Smooth muscle cell of the brain vasculature (primary cell): ENCODE measurements around the gene RO60.
A peak's percentile ranks its signal among the peaks of the same experiment; 100 is the strongest.

Source experiments
- DNase-seq: peaks from one replicate; pipeline ENCODE4 v3.0.0-alpha.2; 2012; ENCODE audit warnings: low read depth, low spot score

RO60 gene

GRCh38 chr1:193060938-193061337, 1.5 kb downstream of the RO60 start:
- no peak for DNase-seq

DNA sequence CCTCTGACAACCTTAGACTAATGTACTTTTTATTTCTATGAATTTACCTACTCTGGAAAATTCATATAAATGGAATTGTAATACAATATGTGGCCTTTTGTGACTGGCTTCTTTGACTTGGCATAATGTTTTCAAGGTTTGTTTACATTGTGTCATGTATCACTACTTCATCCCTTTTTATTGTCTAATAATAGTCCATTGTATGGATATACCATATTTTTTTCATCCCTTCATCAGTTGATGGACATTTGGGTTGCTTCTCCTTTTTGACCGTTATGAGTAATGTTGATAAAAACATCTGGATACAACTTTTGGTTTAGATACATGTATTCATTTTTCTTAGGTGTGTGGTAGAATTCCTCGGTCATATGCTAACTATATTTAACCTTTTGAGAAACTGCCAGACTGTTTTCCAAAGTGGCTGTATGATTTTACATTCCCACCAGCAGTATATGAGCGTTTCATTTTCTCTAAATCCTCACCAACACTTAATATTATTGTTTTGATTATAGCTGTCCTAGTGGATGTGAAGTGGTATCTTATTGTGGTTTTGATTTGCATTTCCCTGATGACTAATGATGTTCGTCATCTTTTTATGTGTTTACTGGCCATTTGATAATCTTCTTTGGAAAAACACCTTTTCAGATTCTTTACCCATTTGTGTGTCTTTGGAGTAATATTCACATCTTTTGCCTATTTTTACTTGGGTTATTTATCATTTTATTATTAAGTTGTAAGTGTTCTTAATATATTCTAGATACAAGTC, 3.5 kb downstream of the RO60 start:
- DNase-seq: no peak

GRCh38 chr1:193065954-193066353, 6.5 kb downstream of the RO60 start:
- DNase-seq: no peak

GRCh38 chr1:193066606-193067005, 7.2 kb downstream of the RO60 start:
- no peak for DNase-seq

- no peak for DNase-seq
Observed at GRCh38 chr1:193068013-193068412, 8.6 kb downstream of the RO60 start.

DNA sequence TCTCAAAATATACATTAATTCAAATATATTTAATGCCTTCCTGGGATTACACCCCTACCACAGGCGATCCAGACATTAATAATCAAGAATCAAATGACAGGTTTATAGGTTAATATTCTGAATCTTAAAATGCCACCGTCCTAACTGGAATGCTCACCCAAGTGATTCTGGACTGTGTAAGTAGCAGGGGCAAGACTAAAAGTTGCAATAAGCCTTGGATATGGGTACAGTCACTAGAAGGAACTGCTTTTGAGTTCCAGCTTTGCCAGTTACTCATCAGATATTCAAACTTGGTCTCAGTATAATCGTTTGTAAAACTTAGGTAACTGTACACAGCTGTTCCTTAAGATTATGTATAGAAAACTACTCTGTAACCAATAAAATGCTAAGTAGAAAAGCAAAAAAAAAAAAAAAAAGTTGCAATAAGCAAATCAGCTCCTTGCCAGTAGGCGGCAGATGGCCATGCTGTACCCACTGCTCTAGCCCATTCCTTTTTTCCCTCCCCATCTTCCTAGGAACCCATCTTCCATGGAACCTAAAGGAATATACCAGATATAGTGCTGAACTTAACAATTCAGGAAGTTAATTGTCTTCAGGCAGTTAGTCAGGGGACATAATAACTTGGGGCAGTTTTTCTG, 10.5 kb downstream of the RO60 start:
- no peak for DNase-seq

- DNase-seq: no peak
Observed at GRCh38 chr1:193070386-193070753, 11.0 kb downstream of the RO60 start.

DNA sequence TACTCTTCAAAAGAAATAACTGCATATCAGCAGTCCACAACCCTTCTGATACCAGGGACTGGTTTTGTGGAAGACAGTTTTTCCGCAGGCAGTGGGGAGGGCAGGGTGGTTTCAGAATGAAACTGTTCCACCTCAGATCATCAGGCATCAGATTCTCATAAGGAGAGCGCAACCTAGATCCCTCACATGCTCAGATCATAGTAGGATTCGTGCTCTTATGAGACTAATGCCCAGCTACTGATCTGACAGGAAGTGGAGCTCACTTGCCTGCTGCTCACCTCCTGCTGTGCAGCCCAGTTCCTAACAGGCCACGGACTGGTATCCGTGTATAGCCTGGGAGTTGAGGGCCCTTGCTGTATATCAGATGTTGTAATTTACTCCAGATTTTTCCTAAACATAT, 11.5 kb downstream of the RO60 start:
- DNase-seq: no peak

DNA sequence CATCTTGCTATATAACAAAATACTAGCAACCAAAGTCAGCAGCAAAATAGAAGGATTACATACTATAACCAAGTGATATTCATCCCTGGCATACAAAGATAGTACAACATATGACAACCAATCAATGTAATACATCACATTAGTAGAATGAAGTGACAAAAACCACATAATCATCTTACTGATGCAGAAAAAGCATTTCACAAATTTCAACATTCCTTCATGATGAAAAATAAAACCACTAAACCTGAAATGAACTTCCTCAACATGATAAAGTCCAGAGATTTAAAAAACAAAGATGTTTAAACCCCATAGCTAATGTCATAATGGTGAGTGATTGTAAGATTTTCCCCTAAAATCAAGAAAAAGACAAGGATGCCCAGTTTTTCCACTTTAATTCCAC, 18.6 kb downstream of the RO60 start:
- no peak for DNase-seq

GRCh38 chr1:193079187-193079586, 19.8 kb downstream of the RO60 start:
- no peak for DNase-seq

DNA sequence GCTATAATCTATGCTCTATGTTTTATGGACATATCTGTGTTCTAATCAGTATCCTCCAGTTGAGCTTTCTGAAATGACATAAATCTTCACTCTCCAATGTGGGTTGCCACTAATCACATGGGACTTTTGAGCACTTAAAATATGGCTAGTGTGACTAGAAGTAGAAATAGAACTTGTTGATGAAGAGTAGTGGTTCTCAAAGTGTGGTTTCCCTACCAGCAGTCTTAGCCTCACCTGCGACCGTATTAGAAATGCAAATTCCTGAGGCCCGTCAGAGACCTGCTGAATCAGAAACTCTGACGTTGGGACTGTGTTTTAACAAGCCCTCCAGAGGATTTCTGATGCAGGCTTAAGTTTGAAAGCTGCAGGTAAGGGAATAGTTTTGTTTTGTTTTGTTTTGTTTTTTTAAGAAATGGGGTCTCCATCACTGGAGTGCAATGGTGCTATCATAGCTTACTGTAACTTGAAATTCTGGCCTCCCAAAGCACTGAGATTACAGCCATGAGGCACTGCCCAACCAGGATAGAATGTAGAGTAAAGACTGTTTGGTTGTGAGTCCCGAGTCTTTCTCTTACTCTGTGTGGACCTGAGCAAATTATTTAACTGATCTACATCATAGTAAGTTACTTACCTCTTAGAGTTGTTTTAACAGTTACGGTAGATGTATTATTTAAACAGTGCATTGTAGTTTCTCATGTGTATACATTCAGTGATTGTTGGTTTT, 24.1 kb downstream of the RO60 start:
- no peak for DNase-seq

- DNase-seq: no peak
Observed at GRCh38 chr1:193085263-193085662, 25.9 kb downstream of the RO60 start.

DNA sequence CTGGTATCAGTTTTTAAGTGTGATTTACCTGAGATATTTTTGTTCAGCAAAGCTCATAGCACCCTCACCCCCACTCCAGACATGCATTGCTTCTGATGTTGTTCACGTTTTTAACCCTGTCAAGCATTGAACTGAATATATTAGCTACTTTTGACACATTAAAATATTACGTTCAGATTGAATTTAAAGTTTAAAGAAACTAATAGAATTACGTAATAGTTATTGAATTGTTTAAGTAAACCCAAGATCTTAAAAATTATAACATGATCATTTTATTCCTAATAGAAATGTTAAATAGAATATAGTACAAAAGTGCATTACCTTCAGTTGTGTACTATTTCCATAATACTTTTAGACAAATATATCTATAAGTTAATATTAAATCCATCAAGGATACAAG, 26.9 kb downstream of the RO60 start:
- no peak for DNase-seq

DNA sequence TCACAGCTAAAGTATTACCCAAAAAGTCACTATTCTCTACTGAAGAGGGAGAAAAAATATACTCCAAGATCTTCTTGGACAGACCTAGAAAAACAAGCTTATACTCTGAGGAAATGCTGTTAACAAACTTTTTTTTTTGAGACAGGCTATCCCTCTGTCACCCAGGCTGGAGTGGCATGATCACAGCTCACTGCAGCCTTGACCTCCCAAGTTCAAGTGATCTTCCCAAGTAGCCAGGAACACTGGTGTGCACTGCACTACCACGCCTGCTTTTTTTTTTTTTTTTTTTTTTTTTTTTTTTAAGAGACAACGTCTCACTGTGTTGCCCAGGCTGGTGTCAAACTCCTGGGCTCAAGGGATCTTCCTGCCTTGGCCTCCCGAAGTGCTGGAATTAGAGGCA, 28.5 kb downstream of the RO60 start:
- no peak for DNase-seq

- no peak for DNase-seq
Observed at GRCh38 chr1:193090865-193091264, 31.5 kb downstream of the RO60 start.

DNA sequence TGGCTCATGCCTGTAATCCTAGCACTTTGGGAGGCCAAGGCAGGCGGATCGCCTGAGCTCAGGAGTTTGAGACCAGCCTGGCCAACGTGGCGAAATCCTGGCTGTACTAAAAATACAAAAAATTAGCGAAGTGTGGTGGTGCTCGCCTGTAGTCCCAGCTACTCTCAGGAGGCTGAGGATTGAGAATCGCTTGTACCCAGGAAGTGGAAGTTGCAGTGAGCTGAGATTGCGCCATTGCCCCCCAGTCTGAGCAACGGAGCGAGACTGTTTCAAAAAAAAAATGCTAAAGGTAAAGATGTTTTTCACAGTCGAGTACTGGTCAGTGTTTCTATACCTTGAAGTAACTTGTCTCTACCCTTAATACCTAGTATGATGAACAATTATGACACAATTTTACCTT, 34.7 kb downstream of the RO60 start:
- DNase-seq: no peak

DNA sequence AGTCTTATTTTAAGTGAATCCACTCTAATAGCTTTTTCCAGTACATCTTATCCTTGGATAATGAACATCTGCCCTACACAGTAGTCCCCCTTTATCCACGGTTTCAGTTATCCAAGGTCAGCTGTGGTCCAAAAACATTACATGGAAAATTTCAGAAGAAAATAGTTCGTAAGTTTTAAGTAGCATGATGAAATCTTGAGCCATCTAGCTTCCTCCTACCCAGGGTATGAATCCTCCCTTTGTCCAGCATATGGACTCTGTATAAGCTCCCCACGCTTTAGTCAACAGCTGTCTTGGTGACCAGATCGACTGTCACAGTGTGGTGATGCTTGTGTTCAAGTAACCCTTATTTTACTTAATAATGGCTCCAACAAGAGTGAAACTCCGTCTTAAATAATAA, 43.2 kb downstream of the RO60 start:
- no peak for DNase-seq

DNA sequence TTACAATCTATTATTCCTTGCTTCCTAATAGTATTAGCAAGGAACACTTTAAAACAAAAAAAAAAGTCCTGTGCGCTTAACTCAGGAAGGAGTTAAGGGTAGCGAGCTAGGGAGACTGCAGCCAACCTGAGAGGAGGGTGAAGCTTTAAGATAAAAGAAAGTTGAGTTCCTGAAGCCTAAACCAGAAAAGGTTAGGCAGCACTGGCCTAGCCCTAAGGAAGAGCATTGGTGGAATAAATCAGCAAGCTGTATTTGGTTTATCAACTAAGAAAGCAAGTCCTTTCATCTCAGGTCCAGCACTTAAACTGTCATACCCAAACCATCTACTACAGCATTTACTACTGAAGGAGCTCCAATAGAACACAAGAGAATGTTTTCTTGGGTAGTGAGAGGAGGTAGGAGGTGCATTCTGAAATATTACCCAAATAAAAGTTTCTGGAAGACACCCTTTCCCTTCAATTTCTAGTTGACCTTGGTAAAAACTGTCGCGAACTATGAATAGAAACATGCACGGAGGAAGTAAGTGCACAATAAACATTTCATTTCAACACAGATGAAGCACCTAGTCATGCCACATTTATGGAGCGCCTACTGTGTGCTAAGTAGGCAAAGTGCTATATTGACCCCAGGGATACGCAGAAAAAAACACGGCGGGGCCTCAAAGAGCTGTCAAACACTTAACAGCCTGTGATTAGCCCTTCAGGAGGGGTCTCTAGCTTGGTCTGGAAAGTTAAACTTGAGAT, 44.5 kb downstream of the RO60 start:
- no peak for DNase-seq

DNA sequence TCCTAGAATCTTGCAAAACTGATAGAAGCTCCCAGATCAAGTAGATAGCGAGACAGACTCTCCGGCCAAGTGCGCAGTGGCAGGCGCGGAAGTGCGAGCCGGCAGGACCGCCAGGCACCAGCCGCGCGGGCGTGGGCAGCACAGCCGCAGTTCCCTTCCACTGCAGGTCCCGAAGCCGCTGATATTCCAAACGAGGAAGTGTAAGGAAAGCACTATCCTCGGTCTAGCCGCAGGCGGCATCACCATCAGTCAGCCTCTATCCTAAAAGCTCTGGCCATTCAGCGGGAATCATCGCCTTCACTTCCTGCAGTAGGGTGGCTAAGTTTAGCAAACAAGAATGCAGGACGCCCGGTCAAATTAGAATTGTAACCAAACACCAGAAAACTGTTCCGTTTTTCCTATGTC, 45.1 kb downstream of the RO60 start:
- DNase-seq: no peak

GRCh38 chr1:193104907-193105820, 45.8 kb downstream of the RO60 start, which contains the start of gene GLRX2:
GLRX2 (minus strand) TSS chr1:193105414; CDS start chr1:193105382, 32 bp downstream.
- peak; percentile 50 for DNase-seq

- DNase-seq: no peak
Observed at GRCh38 chr1:193105821-193106177, 46.4 kb downstream of the RO60 start.
